H9 (cell line): ENCODE results near the gene RBM34. TPM values are rescaled to one million over a fixed set of nuclear protein-coding genes. Genes with fewer than 3 reads are reported as not detected.

Experiments used
- DNase-seq: peaks from one replicate; pipeline ENCODE4 v3.0.0-alpha.2; 2017
- H2AFZ ChIP-seq: one replicate; pipeline ENCODE4 v1.6.1; 2013; ENCODE audit warnings: mild to moderate bottlenecking, low read length, control low read depth, moderate library complexity
- H2AK5ac ChIP-seq: 2 replicates; pipeline ENCODE4 v1.6.1; 2013; ENCODE audit warnings: low read length, control low read depth, mixed read lengths; ENCODE audit not compliant: insufficient read length
- H2BK120ac ChIP-seq: one replicate; pipeline ENCODE4 v1.6.1; 2013; ENCODE audit warnings: low read depth, mild to moderate bottlenecking, low read length, control low read depth, inconsistent platforms; ENCODE audit not compliant: poor library complexity, severe bottlenecking
- H2BK12ac ChIP-seq: 2 replicates; pipeline ENCODE4 v1.6.1; 2013; ENCODE audit warnings: low read length, control low read depth, mixed read lengths, low read depth; ENCODE audit not compliant: insufficient read length
- H2BK15ac ChIP-seq: 2 replicates; pipeline ENCODE4 v1.6.1; 2013; ENCODE audit warnings: low read depth, low read length, control low read depth
- H2BK20ac ChIP-seq: one replicate; pipeline ENCODE4 v1.6.1; 2013; ENCODE audit warnings: low read depth, mild to moderate bottlenecking, low read length, control low read depth, inconsistent platforms; ENCODE audit not compliant: poor library complexity, severe bottlenecking
- H2BK5ac ChIP-seq: 2 replicates; pipeline ENCODE4 v1.6.1; 2013; ENCODE audit warnings: low read length, control low read depth, mixed read lengths; ENCODE audit not compliant: insufficient read length
- H3K14ac ChIP-seq: 2 replicates; pipeline ENCODE4 v1.6.1; 2013; ENCODE audit warnings: low read length, control low read depth; ENCODE audit not compliant: insufficient read depth
- H3K18ac ChIP-seq: 2 replicates; pipeline ENCODE4 v1.6.1; 2013; ENCODE audit warnings: low read depth, mild to moderate bottlenecking, mixed read lengths, low read length, control low read depth; ENCODE audit not compliant: insufficient read length
- H3K23ac ChIP-seq: 2 replicates; pipeline ENCODE4 v1.6.1; 2013; ENCODE audit warnings: low read length, control low read depth, mixed read lengths, low read depth; ENCODE audit not compliant: insufficient read length
- H3K23me2 ChIP-seq: 2 replicates; pipeline ENCODE4 v1.6.1; 2013; ENCODE audit warnings: low read depth, mild to moderate bottlenecking, mixed read lengths, low read length, control low read depth; ENCODE audit not compliant: insufficient read length, poor library complexity, severe bottlenecking
- H3K27ac ChIP-seq: 2 replicates; pipeline ENCODE4 v1.5.1; 2013; ENCODE audit warnings: low read length, control low read depth, mixed read lengths, low read depth; ENCODE audit not compliant: insufficient read length
- H3K27me3 ChIP-seq: 2 replicates; pipeline ENCODE4 v1.6.1; 2013; ENCODE audit warnings: low read length, control low read depth, inconsistent platforms; ENCODE audit not compliant: insufficient read depth
- H3K4ac ChIP-seq: 2 replicates; pipeline ENCODE4 v1.6.1; 2013; ENCODE audit warnings: low read depth, mild to moderate bottlenecking, control low read depth, inconsistent platforms, low read length, moderate library complexity
- H3K4me1 ChIP-seq: 2 replicates; pipeline ENCODE4 v1.6.1; 2013; ENCODE audit warnings: low read length, control low read depth, inconsistent platforms; ENCODE audit not compliant: insufficient read depth
- H3K4me2 ChIP-seq: 2 replicates; pipeline ENCODE4 v1.6.1; 2013; ENCODE audit warnings: low read length, control low read depth, mixed read lengths; ENCODE audit not compliant: insufficient read length, insufficient read depth
- H3K56ac ChIP-seq: 2 replicates; pipeline ENCODE4 v1.6.1; 2013; ENCODE audit warnings: low read depth, mild to moderate bottlenecking, mixed read lengths, low read length, control low read depth; ENCODE audit not compliant: insufficient read length
- H3K79me1 ChIP-seq: 2 replicates; pipeline ENCODE4 v1.6.1; 2013; ENCODE audit warnings: low read depth, mild to moderate bottlenecking, moderate library complexity, low read length, control low read depth, inconsistent platforms; ENCODE audit not compliant: insufficient read depth, poor library complexity, severe bottlenecking
- H3K79me2 ChIP-seq: 2 replicates; pipeline ENCODE4 v1.6.1; 2013; ENCODE audit warnings: low read length, control low read depth, inconsistent platforms; ENCODE audit not compliant: insufficient read depth
- H3K9ac ChIP-seq: 2 replicates; pipeline ENCODE4 v1.6.1; 2013; ENCODE audit warnings: low read length, control low read depth, mixed read lengths; ENCODE audit not compliant: insufficient read length; ENCODE audit errors: extremely low read depth
- H3K9me3 ChIP-seq: one replicate; pipeline ENCODE4 v1.6.1; 2013; ENCODE audit warnings: low read depth, low read length, inconsistent platforms; ENCODE audit not compliant: control insufficient read depth
- H3T11ph ChIP-seq: one replicate; pipeline ENCODE4 v1.6.1; 2013; ENCODE audit warnings: mild to moderate bottlenecking, low read length, control low read depth, inconsistent platforms
- H4K20me1 ChIP-seq: one replicate; pipeline ENCODE4 v1.6.1; 2013; ENCODE audit not compliant: control insufficient read depth, insufficient read length, insufficient read depth
- H4K5ac ChIP-seq: 2 replicates; pipeline ENCODE4 v1.6.1; 2013; ENCODE audit warnings: low read depth, mild to moderate bottlenecking, mixed read lengths, low read length, control low read depth; ENCODE audit not compliant: insufficient read length
- H4K8ac ChIP-seq: replicated peaks from 2 replicates; pipeline ENCODE4 v1.6.1; 2013; ENCODE audit warnings: low read length, control low read depth, mixed read lengths, low read depth; ENCODE audit not compliant: insufficient read length
- H4K91ac ChIP-seq: 2 replicates; pipeline ENCODE4 v1.6.1; 2013; ENCODE audit warnings: low read depth, mild to moderate bottlenecking, moderate library complexity, mixed read lengths, low read length, control low read depth; ENCODE audit not compliant: insufficient read length
- H3K27ac Mint-ChIP-seq, 3 experiments: 2 replicates in 2 of 3; 3 replicates in 1 of 3; pipeline ENCODE4 v1.8.0; 2020 to 2021; ENCODE audit warnings: mixed read lengths in 3 of 3, mild to moderate bottlenecking in 1 of 3, moderate library complexity in 1 of 3
- H3K27me3 Mint-ChIP-seq: 2 replicates; pipeline ENCODE4 v1.8.0; 2021; ENCODE audit warnings: low read depth, mild to moderate bottlenecking, moderate library complexity, mixed read lengths
- H3K36me3 Mint-ChIP-seq, 3 experiments: 2 replicates in 2 of 3; 3 replicates in 1 of 3; pipeline ENCODE4 v1.8.0; 2020 to 2021; ENCODE audit warnings: low read depth in 3 of 3, mixed read lengths in 3 of 3; ENCODE audit not compliant: insufficient read depth in 1 of 3
- H3K4me1 Mint-ChIP-seq, 2 experiments: 2 replicates each; pipeline ENCODE4 v1.8.0; 2020; ENCODE audit warnings: mixed read lengths in 2 of 2
- H3K4me3 Mint-ChIP-seq, 2 experiments: 2 replicates in 1 of 2; 3 replicates in 1 of 2; pipeline ENCODE4 v1.8.0; 2020 to 2021; ENCODE audit warnings: mild to moderate bottlenecking in 2 of 2, mixed read lengths in 2 of 2, moderate library complexity in 1 of 2
- H3K9me3 Mint-ChIP-seq, 2 experiments: 2 replicates in 1 of 2; 3 replicates in 1 of 2; pipeline ENCODE4 v1.8.0; 2020; ENCODE audit warnings: mild to moderate bottlenecking in 2 of 2, mixed read lengths in 2 of 2, moderate library complexity in 1 of 2
- CTCF ChIP-seq: fragments of 200-600 bp; sonication (generic); conservative IDR thresholded peaks from 3 replicates; pipeline ENCODE4 v1.8.0; 2021; ENCODE audit warnings: antibody characterized with exemption, mild to moderate bottlenecking
- WGBS: extraction: QIAGEN DNeasy Blood & Tissue Kit; methylation state at CpG from one replicate; pipeline ENCODE4 v1.1.7; 2013; ENCODE audit warnings: missing lambda C conversion rate, low lambda C conversion rate, mixed read lengths; ENCODE audit not compliant: insufficient read length; ENCODE audit errors: extremely low coverage; 5-methylcytosine and 5-hydroxymethylcytosine counted together
- total RNA-seq: library from RNA; stranded (reverse); gene quantifications from 2 replicates; pipeline ENCODE4 v1.2.1, GENCODE V29; 2021

Gene RBM34
- total RNA-seq, 1 experiment from 2014 or later: 121 TPM

DNA sequence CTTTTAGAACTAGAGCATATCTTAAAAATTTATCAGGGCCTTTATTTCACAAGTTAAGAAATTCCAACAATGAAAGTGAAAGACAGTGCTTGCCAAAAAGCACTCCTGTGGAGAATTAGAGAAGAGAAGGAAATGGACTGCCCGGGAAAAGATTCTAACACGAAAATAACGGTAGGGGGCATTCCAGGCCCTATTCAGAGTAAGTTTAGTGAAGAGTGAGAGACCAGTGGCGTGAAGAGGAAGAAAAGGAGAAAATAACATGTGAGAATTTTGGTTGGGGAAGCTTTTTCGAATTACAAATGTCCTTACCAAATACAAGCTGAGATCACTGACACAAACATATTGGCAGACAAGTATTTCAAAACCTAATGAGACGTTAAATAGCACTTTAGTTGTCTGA, 38.4 kb upstream of the RBM34 start:
- H3K4me1 Mint-ChIP-seq: peaks cover 21% of the 10 kb centered on the region in 2 experiments
- Histone ChIP-seq H2BK120ac (no peak overlapping the region), H3K79me1 (no peaks in the 10 kb centered on the region), H3K14ac (no peak overlapping the region), H3K4me1 (no peaks in the 10 kb centered on the region), H4K8ac (no peak overlapping the region), H3K23me2 (no peaks in the 10 kb centered on the region), H3K4ac (no peak overlapping the region), H3K9ac (no peak overlapping the region), H2AK5ac (no peak overlapping the region), H2BK15ac (no peak overlapping the region), H4K91ac (no peak overlapping the region), H3K23ac (no peak overlapping the region), H2BK20ac (no peak overlapping the region), H4K5ac (no peak overlapping the region), H3T11ph (no peak overlapping the region), H3K27me3 (no peaks in the 10 kb centered on the region), H2BK12ac (no peak overlapping the region), H3K56ac (no peak overlapping the region), H4K20me1 (no peaks in the 10 kb centered on the region), H2AFZ (no peak overlapping the region), H3K79me2 (no peaks in the 10 kb centered on the region), H3K9me3 (no peaks in the 10 kb centered on the region), H3K4me2 (no peak overlapping the region), H3K18ac (no peak overlapping the region), H3K27ac (no peak overlapping the region), H2BK5ac (no peak overlapping the region)
- peak overlapping the region; percentile 39 to 82 (median 63); a peak in 6 of 7 replicates for H3K27ac Mint-ChIP-seq
- DNase-seq: peak; percentile 65
- peaks cover 12 to 27% (median 21%) of the 10 kb centered on the region in 3 experiments; a peak in 6 of 7 replicates for H3K36me3 Mint-ChIP-seq
- peak; percentile 64 for TF ChIP-seq CTCF
- H3K9me3 Mint-ChIP-seq: no peaks in the 10 kb centered on the region
- no peak overlapping the region for H3K4me3 Mint-ChIP-seq
- WGBS: no CpG with 5 or more reads among the region's 6 CpGs
- no peaks in the 10 kb centered on the region for H3K27me3 Mint-ChIP-seq
